ENCODE measurements around the gene PSMB2.

Gene PSMB2

DNA sequence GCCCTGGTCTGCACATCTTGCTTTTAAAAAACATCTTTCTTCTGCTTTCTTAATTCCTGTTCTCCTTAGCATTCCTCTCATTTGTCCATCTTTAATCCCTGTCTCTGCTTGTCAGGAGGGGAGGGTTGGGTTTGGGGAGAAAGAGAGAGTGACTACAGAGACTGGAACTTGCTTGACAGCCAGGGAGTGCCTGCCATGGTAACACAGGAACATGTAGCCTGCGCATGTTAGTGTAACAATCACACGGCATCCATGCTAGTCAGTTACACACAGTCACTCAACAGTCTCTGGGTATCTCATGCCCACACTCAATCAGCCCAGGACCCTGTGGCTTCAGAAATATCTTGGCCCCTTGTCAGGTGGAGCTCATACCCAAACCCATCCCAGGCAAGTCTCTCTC, 69.0 kb downstream of the PSMB2 start:
- no peak for DNase-seq (ENCODE audit: low spot score)

GRCh38 chr1:35571263-35571662, 70.1 kb downstream of the PSMB2 start:
- DNase-seq (ENCODE audit: low spot score), result no peak

DNA sequence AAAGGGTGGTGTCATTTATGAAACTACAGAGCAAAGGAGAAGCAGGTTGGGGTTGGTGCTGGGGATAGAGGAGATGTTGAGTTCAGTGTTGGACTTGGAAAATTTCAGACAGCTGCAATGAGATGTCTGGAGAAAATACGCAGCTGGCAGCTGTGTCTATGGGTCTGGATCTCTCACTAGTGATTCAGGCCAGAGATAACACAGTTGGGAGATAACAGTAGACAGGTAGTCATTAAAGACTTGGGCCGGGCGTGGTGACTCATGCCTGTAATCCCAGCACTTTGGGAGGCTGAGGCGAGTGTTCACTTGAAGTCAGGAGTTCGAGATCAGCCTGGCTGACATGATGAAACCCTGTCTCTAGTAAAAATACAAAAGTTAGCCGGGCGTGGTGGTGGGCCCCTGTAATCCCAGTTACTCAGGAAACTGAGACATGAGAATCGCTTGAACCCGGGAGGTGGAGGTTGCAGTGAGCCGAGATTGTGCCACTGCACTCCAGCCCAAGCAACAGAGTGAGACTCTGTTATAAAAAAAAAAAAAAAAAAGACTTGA, 70.7 kb downstream of the PSMB2 start:
- no peak for DNase-seq (ENCODE audit: low spot score)

DNA sequence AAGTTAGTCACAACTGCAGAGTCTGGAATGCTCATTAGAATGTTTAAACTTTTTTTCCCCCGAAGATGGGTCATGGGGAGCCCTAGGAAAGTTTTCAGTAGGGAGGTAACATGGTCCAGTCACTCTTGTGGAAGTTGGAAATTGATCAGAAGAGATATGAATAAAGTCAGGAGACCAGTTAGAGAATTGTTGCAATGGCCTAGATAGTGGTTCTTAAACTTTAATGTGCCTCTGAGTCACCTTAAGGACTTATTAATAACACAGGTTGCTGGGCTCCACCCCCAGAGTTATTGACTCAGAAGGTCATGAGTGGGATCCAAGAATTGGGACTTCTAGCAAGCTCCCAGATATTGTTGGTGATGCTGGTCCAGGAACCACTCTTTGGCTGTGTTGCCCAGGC, 71.4 kb downstream of the PSMB2 start:
- DNase-seq (ENCODE audit: low spot score), result no peak

DNA sequence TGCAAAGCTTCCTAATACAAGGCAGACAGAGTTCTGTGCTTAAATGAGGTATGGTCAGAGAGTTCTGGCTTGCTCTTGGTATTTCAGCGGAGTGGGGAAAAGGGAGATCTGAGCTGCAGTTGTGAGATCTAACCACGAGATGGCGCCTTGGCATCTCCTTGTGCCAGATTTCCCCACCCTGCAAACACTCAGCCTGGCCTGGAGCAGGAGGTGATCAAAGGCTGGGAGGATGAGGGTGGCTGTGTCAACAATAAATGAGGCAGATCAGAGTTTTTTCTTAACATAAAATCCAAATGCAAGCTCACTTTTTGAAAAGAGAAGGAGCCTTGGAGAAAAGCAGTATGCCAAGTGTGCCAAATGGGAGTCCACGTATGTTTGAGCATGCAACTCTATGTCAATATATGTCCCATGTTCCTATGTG, 72.3 kb downstream of the PSMB2 start:
- peak; percentile 83 for DNase-seq (ENCODE audit: low spot score)

DNA sequence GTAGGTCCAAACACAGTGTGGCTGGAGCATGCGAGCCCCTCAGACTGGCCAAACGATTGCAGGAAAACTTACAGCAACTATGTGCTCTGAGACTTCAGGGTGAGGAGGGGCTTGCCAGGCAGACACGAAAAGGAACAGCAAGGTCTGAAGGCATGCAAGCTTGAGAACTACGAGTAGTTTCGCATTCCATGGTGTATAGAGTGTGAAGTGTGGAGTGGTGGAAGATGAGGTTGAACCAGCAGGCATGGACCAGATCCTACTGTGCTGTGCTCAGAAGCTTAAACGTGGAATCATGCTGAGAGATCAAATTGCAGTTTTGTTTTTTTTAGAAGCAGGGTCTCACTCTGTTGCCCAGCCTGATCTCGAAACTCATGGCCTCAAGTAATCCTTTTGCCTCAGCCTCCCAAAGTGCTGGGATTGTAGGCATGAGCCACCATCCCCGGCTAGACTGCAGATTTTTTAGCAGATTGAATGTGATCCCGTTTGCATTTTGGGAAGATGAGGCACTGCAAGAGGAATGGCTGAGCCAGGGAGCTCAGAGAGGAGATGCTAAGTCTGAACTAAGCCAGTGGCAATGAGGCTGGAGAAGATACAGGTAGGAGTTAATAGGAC, 73.3 kb downstream of the PSMB2 start:
- peak; percentile 3 for DNase-seq (ENCODE audit: low spot score)

DNA sequence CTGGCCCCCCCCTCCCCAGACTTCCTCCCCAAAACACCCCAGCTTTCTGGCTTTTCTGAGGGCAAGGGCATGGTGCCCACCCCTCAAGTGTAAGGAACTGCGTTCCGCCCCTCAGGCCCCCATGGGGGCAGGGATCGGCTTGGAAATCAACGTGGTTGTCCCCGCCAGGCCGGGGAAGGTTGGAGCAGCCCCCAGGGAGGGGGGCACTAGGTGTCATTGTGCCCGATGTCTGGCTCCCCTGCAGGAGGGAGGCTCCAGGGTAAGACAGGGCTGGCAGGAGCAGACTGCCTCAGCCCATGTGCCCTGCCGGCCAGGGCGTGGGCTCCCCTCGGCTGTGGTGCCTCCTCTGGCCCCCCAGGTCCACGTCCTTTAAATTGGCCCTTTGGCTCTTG, 75.6 kb downstream of the PSMB2 start:
- no peak for DNase-seq (ENCODE audit: low spot score)

DNA sequence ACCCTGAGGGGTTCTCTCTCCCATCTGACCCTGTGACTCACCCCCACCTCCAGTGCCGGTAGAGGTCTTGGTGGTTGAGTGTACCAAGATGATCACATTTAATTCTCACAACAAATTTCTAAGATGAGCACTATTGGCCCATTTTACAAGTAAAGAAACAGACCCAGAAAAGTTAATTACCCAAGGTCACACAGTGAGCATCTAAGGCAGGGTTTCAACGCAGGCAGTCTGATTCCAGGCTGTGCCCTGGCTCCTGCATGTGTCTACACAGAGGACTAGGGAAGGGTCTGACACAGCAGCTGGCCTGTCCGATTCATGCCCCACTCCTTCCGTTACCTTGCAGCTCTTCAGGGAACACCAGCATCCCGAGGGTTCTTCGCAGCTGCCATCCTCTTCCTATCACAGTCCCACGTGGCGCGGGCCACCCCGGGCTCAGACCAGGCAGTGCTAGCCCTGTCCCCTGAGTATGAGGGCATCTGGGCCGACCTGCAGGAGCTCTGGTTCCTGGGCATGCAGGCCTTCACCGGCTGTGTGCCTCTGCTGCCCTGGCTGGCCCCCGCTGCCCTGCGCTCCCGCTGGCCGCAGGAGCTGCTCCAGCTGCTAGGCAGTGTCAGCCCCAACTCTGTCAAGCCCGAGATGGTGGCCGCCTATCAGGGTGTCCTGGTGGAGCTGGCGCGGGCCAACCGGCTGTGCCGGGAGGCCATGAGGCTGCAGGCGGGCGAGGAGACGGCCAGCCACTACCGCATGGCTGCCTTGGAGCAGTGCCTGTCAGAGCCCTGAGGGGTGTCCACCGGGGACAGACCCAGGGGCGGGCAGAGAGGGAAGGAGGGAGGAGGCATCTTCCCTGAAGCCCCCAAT, 76.2 kb downstream of the PSMB2 start:
- DNase-seq (ENCODE audit: low spot score), result no peak

DNA sequence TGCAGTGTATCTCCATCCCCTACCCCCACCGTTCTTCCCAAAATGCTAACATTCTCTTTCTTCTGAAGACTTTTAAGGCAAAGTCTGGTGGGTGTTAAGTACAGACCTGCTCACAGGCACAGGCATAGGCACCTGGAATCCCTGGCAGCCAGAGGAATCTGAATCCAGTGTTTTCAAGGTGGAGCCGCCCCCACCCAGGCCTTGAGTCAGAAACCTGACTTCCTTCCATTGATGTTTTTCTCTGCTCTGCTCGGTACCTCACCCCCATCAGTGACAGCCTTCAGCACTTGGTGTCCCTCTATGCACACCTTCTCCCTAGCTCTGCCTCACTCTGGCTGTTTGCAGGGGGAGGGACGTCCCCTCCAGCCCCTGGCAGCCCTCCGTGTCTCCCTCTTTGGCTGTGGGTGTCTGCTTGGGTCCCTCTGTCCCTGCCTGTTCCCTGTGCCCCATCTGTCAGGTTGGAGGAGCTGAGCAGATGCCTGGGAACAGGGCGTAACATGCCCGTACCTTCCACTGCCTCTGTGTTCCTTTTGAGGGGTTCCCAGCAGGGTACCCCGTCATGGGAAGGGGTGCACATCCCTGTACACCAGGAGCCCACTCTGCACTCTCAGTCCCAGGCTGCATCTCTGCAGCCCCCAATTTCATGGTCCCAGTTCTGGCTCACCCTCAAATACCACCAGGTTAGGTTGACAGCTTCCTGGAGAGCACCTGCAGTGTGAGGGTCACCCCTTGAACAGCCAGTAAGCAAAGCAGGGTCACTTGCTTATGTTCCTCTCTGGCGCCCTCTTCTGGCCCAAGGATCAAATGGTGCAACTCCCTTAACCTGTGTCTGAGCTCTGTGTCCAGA, 77.1 kb downstream of the PSMB2 start:
- DNase-seq (ENCODE audit: low spot score), result peak; percentile 90

GRCh38 chr1:35563166-35563565, 78.2 kb downstream of the PSMB2 start:
- DNase-seq (ENCODE audit: low spot score), result no peak

- no peak for DNase-seq (ENCODE audit: low spot score)
Observed at GRCh38 chr1:35561972-35562680, 79.2 kb downstream of the PSMB2 start.

- DNase-seq (ENCODE audit: low spot score), result no peak
Observed at GRCh38 chr1:35561297-35561971, 79.9 kb downstream of the PSMB2 start.

DNA sequence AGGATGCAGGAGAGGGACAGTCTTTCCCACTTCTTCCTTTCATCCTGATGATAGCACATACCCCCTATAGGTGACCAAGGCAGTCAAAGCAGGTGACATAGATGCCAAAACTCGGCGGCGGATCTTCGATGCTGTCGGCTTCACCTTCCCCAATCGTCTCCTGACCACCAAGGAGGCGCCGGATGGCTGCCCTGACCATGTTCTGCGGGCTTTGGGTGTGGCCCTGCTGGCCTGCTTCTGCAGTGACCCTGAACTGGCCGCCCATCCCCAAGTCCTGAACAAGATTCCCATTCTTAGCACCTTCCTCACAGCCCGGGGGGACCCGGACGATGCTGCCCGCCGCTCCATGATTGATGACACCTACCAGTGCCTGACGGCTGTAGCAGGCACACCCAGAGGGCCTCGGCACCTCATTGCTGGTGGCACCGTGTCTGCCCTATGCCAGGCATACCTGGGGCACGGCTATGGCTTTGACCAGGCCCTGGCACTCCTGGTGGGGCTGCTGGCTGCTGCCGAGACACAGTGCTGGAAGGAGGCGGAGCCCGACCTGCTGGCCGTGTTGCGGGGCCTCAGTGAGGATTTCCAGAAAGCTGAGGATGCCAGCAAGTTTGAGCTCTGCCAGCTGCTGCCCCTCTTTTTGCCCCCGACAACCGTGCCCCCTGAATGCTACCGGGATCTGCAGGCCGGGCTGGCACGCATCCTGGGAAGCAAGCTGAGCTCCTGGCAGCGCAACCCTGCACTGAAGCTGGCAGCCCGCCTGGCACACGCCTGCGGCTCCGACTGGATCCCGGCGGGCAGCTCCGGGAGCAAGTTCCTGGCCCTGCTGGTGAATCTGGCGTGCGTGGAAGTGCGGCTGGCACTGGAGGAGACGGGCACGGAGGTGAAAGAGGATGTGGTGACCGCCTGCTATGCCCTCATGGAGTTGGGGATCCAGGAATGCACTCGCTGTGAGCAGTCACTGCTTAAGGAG, 80.8 kb downstream of the PSMB2 start:
- DNase-seq (ENCODE audit: low spot score), result no peak

- DNase-seq (ENCODE audit: low spot score), result no peak
Observed at GRCh38 chr1:35559317-35559944, 81.9 kb downstream of the PSMB2 start.

DNA sequence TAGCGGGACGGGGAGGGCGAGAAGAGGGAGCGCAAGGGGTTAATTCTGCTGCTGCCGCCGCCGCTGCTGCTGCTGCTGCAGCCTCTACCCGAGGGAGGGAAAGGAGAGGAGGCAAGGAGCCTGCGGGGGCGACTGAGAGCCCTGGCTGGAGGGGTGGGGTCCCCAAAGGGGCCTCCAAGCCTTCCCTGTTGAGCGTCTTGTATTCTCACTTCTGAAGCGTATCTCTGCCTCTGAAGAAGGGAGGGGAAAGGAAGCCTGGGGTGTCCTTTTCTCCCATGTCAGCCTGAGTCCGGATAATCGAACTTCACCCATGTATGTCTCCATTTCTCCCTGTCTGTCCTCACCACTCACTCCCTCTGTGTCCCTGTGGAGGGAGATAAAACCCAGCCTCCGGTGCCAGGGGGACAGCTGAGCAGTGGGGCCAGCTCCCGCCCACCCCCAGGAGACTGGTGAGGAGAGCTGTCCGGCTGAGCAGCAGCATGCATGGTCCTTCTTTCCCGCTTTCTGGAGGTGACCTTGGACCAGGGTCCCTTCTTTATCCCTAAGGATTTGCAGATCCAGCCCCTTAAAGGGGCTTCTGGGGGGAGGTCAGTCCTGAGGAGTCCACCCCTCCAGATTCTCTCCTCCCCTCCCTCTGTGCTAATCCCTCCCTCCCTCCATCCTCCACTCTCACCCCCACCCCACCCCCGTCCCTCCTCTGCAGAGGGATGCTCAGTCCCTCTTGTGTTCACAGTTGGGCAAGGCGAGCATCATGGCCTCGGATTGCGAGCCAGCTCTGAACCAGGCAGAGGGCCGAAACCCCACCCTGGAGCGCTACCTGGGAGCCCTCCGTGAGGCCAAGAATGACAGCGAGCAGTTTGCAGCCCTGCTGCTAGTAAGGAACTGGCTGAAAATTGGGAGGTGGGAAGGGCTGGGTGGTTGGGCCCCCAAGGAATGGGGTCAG, 82.7 kb downstream of the PSMB2 start:
- DNase-seq (ENCODE audit: low spot score), result no peak

DNA sequence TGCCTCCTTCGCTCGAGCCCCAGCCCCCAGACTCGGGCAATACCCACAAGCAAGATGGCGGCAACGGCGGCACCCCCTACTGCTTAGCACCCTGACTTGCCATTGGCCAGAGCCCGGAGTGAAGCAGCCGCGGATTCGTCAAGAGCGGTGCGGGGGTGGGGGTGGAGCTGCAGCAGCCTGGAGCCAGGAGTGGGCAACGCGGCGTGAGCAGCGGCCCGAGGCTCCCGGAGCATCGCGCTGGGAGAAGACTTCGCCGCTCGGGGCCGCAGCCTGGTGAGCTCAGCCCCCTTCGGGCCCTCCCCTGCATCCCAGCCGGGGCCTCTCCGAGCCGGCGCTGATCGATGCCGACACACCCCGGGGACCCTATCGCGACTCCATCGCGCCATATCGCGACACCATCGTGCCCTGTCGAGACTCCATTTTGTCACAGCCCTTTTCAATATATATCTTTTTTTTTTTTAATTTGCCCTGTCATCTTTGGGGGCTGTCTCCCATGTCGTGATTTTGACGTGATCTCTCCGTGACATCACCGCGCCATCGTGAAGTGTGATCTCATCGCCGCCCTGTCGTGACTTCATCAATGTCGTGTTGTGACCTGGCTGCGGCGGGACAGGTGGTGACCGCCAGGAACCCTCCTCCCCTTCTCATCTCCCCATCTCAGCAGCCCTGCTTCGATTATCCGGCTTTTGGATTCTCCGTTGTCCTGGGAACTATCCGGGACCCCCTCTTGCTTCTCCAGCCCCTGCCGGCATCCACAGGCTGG, 83.5 kb downstream of the PSMB2 start, which contains the start of gene NCDN:
Gene NCDN, plus strand, starts transcription at position 189 of the 763 bp plus-strand sequence. Its CDS starts 392 bp downstream, at position 581.
- peak; percentile 97 for DNase-seq (ENCODE audit: low spot score)

GRCh38 chr1:35557118-35557610, 84.2 kb downstream of the PSMB2 start, which contains the start of gene KIAA0319L:
Gene KIAA0319L, minus strand, starts transcription at chr1:35557403. Its CDS starts 2,912 bp downstream, at chr1:35554491.
- DNase-seq (ENCODE audit: low spot score), result no peak

All from NAMALWA (cell line).